HG03103 (cell line): ENCODE results near the gene HMX1.

Experiments used
- ATAC-seq: cut with Tn5 transposase; IDR thresholded peaks from one replicate; pipeline ENCODE4 v1.9.1; 2021; ENCODE audit warnings: low read depth; ENCODE audit not compliant: unreplicated experiment

The HMX1 gene

GRCh38 chr4:8846826-8847225, 24.8 kb downstream of the HMX1 start:
- ATAC-seq: no peak

- ATAC-seq: no peak
Observed at GRCh38 chr4:8846046-8846720, 25.5 kb downstream of the HMX1 start.

DNA sequence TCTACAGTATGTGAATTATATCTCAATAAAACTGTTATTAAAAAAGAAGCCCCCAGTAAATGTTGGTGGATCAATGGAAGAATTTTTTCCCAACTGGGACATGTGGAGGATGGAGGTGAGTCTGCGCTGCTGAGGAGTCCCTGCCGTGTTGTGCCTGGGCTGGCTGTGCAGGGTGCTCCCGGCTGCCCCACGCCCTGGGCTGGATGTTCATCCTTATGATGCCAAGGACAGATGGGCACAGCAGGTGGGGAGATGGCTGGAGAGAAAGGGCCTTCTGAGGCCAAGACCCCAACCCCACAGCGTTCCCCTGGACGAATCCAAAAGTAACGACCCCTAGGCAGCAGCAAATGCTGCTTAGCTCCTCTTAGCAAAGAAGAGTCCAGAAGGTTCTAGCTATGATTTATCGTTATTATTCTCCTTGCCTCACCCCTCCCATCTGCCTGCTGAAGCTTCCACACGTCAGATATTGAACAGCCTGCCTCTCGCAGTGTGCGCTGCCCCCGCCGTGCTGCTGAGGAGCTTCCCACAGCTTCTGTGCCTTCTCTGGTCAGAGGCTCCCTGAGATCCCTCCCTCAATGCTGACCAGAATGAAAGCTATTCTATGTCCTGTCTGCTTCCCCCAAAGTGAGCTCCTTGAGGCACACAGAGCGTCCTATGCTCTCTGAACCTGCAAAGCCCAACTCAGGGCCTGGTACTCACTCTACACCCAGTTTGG, 26.5 kb downstream of the HMX1 start:
- no peak for ATAC-seq

DNA sequence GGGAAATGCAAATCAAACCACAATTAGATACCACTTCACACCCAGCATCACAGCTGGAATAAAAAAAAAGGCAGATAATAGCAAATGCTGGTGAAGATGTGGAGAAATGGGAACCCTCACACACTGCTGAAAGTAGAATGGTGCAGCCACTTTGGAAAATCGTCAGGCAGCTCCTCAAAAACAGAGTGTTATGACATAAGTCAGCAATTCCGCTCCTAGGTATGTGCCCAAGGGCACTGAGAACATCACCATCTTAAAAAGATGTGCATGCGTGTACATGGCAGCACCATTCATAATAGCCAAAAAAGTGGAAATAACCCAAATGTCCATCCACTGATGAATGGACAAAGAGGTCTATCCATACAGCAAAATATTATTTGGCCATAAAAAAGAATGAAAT, 28.0 kb downstream of the HMX1 start:
- no peak for ATAC-seq

DNA sequence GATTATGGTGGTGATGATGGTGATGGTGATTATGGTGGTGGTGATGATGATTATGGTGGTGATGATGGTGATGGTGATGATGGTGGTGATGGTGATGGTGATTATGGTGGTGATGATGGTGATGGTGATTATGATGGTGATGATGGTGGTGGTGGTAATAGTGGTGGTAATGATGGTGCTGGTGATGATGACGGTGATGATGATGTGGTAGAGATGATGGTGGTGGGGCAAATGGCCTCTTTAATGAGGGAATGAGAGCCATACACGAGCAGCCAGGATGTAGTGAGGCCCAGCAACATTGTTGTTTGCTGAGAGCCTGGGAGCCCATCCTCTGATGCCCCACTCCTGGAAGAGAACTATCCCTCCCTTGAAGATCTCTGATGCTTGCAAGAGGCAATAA, 29.0 kb downstream of the HMX1 start:
- ATAC-seq: no peak

DNA sequence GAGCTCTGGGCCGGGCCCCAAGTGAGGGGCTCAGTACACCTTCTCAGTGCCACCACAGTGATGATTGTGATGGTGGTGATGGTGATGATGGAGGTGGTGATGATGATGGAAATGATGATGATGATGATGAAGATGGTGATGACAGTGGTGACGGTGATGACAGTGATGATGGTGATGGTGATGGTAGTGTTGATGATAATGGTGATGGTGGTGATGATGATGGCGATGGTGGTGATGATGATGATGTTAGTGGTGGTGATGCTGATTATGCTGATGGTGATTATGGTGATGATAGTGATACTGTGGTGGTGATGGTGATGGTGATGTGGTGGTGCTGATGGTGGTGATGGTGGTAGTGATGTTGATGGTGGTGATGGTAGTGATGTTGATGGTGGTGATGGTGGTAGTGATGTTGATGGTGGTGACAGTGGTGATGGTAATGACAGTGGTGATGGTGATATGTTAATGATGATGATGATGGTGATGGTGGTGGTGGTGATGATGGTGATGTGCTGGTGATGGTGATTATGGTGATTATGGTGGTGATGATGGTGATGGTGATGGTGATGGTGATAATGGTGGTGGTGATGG, 29.9 kb downstream of the HMX1 start:
- ATAC-seq: no peak

DNA sequence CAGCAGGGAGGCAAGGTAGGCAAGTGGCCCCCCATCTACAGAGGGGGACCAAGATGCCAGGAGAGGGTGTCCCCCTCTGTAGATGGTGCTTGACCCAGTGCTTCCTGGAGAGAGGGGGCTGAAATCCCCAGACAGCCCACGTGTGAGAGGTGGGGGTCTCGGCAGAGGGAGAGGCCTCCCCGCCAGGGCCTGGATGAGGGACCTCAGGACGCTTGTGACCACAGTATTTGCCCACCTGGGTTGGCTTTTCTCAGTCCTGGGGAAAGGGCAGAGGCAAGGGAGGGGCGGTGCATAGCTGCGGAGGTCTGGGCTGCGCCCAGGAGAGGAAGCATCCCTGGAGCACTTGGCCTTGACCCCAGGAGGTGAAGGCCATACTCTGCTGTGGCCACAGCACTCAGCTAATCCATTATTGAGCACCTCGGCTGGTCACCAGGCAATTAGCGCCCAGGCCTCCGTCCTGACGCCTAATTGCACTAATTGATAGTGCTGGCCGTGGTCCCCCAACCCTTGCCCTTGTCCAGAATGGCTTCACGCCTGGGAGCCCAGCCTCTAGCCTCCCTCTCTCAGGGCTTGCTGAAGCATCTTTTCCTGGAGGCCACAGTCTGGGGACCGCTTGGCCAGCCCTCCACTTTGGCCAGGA, 30.7 kb downstream of the HMX1 start:
- ATAC-seq: no peak

DNA sequence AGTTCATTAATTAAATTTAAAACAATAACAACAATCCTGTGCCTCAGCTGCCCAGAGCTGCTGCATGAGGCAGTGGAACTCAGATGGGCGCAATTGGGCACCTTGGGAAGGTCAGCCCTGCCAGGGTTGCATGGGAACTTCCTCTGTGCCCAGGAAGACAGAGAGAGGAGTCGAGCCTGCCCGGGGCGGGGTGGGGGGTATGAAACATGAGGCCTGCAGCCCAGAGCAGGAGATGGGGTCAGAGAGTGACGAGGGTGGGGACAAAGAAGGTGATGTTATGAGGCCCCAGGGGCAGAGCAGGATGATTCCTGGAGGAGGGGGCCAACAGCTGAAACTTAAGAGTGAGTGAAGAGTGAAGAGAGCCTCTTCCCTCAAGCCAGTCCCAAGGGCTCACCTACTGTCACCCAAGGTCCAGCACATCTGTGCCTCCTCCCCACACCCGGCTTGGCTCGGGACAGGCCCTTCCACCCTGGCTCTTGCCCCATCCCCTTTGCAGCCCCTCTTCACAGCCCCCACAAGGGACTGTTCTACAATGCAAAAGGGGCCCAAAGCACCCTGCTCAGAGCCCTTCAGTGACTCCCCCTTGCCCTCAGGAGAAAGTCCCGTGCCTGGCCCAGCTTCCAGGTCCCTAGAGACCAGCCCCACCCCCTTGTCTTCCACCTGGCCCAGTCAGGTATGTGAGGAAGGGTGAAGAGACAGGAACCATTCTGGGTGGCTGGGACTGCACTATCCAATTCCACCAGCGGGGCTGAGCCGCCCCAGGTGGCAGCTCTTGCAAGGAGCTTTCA, 31.4 kb downstream of the HMX1 start:
- no peak for ATAC-seq

DNA sequence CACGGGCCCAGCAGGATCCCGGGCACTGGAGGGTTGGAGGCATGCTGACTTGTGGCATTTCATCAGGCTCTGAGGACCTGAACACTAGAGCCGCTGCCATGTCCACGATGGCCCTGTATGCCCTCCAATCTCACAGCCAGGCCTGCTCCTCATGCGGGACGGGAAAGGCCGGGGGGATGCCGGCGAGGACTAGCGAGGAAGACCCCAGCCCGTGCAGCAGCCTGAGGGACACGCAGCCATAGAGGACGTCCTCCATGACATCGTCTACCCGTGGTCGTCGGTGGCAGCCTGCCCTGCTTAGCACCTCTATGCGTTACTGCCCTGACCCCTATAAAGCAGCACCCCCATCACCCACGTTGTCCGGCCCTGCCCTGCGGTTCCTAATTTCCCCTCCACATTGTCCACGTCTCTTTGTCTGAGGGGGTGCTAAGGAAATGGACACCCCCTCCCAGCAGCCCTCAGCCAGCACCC, 32.6 kb downstream of the HMX1 start:
- ATAC-seq: no peak

GRCh38 chr4:8838296-8838960, 33.2 kb downstream of the HMX1 start:
- ATAC-seq: no peak

GRCh38 chr4:8837181-8837841, 34.3 kb downstream of the HMX1 start:
- ATAC-seq: no peak

GRCh38 chr4:8836664-8837171, 34.9 kb downstream of the HMX1 start:
- ATAC-seq: no peak

GRCh38 chr4:8835521-8836365, 35.9 kb downstream of the HMX1 start:
- ATAC-seq: no peak

DNA sequence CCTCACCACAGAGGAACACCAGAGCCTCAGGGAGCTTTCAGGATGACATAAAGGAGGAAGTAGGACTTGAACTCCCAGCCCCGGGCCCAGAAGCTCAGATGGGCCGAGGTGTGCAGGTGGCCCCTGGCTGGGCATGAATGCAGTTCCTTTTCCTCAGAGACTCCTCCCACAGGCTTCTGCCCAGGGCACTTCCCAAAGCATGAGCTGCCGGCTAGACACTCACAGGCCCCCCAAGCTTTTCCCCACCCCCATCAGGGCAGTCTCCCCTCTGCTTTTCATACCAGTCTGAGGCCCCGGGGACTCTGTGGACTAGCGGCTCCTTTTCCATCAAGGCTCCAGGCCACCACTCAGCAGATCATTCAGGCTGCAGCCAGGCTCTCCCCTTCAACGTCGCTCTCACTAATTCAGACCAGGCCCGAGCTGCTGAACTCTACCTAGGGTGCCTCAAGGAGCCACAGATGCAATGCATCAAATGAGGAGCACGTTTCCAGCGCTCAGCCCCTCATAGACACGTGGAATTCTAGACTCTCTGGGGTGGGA, 36.9 kb downstream of the HMX1 start:
- no peak for ATAC-seq

DNA sequence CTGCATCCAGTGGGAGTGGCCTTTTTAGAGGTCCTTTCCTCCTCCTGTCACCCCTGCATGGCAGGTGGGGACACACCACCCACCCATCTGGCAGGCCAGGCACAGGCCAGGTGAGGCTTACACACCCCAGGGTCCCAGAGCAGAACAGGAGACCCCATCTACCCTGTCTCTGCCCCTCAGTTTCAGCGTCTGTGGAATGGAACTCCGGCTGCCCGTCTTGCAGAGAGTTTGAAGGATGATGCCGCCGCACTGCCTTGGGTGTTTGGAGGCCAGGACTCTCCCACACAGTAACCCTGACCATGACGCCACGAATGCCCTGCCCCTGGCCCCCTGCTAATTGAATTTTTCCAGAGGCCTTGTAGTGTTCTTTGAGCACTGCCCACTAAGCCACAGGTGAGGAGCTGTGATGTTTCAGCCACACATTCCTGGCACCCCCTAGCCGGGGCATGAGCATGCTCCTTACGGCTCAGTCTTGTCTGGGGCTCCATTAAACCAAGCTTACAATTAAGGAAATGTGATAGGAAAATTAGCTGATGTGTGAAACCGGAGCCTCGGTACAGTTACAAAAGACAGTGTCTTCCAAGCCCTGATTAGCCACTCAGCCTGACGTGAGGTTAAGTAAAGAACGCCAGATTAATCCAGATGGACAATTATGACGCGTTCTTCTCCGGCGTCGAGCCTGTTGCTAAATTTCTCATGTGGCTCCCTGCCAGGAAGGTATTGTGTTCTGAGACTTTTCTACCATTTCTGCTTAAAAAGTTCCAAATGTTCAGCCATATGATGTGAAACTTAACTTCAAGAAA, 39.3 kb downstream of the HMX1 start:
- no peak for ATAC-seq

- ATAC-seq: no peak
Observed at GRCh38 chr4:8831221-8832112, 40.2 kb downstream of the HMX1 start.
